GM10248 (cell line): ENCODE measurements around the gene AGBL5.

Source experiments
- CTCF ChIA-PET: fragments of 300-600 bp; sonication (Branson Sonifier 250); formaldehyde crosslinking; extraction: SDS; loops from one replicate; lab custom pipeline; 2021; ENCODE audit warnings: antibody characterized with exemption; lab: Yijun Ruan, JAX
- POLR2A ChIA-PET: fragments of 350-650 bp; sonication (Branson Sonifier 250); formaldehyde crosslinking; extraction: SDS; loops from one replicate; lab custom pipeline; 2020; ENCODE audit warnings: antibody characterized with exemption; lab: Yijun Ruan, JAX
- DNase-seq: peaks from one replicate; pipeline ENCODE4 v3.0.0; 2012; ENCODE audit errors: extremely low spot score
- CTCF ChIP-seq: IDR thresholded peaks from 2 replicates; pipeline ENCODE4 v1.5.1; 2012; ENCODE audit warnings: mild to moderate bottlenecking, low read depth; ENCODE audit errors: extremely low read depth, missing control alignments, control extremely low read depth

The AGBL5 gene

GRCh38 chr2:27059141-27059820 is 7.8 kb downstream of the AGBL5 start:
- CTCF ChIA-PET, result interaction anchor here (1.1 to 1.5 kb wide), 4 partner anchors 8 to 98 kb away, joined by 3 to 5 read pairs (median 4); no protein-coding TSS in a partner anchor
- POLR2A ChIA-PET, result interaction anchor here (0.9 to 2.7 kb wide), 3 partner anchors 9 to 27 kb away, joined by 3 to 12 read pairs (median 7); partner anchors contain the start of genes KHK and OST4
- TF ChIP-seq CTCF, result no peak
- DNase-seq, result no peak

GRCh38 chr2:27060323-27060722 is 8.9 kb downstream of the AGBL5 start:
- ChIA-PET CTCF (interaction anchor here (1.1 to 1.4 kb wide), 2 partner anchors 17 to 27 kb away, joined by 3 to 4 read pairs; no protein-coding TSS in a partner anchor), POLR2A (interaction anchor here (1.1 to 2.7 kb wide), 3 partner anchors 10 to 27 kb away, joined by 3 to 12 read pairs (median 7); partner anchors contain the start of genes KHK and OST4)
- no peak for DNase-seq
- TF ChIP-seq CTCF, result no peak

- CTCF ChIA-PET, result interaction anchor here (0.9 to 2.8 kb wide), 8 partner anchors 9 to 104 kb away, joined by 3 to 13 read pairs (median 6); partner anchors contain the start of genes AGBL5 and KHK
- TF ChIP-seq CTCF, result no peak
- POLR2A ChIA-PET, result interaction anchor here (1.2 kb wide), 1 partner anchor 14 kb away, joined by 5 read pairs; the partner anchor contains the start of gene AGBL5
- DNase-seq, result no peak
These were observed 13.7 kb downstream of the AGBL5 start for GRCh38 chr2:27065128-27065527.

GRCh38 chr2:27067385-27067784 is 15.9 kb downstream of the AGBL5 start:
- CTCF ChIA-PET, result interaction anchor here (1.0 to 3.7 kb wide), 6 partner anchors 9 to 106 kb away, joined by 3 to 16 read pairs (median 10); partner anchors contain the start of gene AGBL5
- POLR2A ChIA-PET, result interaction anchor here (0.7 to 1.2 kb wide), 2 partner anchors 11 to 368 kb away, joined by 4 read pairs; no protein-coding TSS in a partner anchor
- no peak for TF ChIP-seq CTCF
- no peak for DNase-seq

- POLR2A ChIA-PET, result interaction anchor here (1.1 kb wide), 1 partner anchor 18 kb away, joined by 3 read pairs; the partner anchor contains the start of gene AGBL5
These were observed 18.0 kb downstream of the AGBL5 start for GRCh38 chr2:27069436-27069835.

More at GRCh38 chr2:27069436-27069835, 18.0 kb downstream of the AGBL5 start:
- TF ChIP-seq CTCF, result no peak
- CTCF ChIA-PET, result interaction anchor here (1.9 to 3.7 kb wide), 3 partner anchors 11 to 19 kb away, joined by 4 to 13 read pairs (median 9); no protein-coding TSS in a partner anchor
- DNase-seq, result no peak
